IMR-90 (cell line): Measurements from ENCODE around the gene GPR152.

ENCODE experiments used
- BHLHE40 ChIP-seq: fragments of 150-350 bp; IDR thresholded peaks from 2 replicates; pipeline ENCODE4 v1.6.1; 2016; ENCODE audit warnings: mild to moderate bottlenecking, low read depth, low read length
- CEBPB ChIP-seq: IDR thresholded peaks from 2 replicates; pipeline ENCODE4 v1.6.1; 2012; ENCODE audit warnings: low read depth, low read length, improper control_type of control experiment
- TF ChIP-seq, protein P1 (sequence below): conservative IDR thresholded peaks from 2 replicates; pipeline ENCODE4 v1.5.1; 2012; ENCODE audit warnings: mild to moderate bottlenecking, low read depth, low read length, improper control_type of control experiment

DNA sequence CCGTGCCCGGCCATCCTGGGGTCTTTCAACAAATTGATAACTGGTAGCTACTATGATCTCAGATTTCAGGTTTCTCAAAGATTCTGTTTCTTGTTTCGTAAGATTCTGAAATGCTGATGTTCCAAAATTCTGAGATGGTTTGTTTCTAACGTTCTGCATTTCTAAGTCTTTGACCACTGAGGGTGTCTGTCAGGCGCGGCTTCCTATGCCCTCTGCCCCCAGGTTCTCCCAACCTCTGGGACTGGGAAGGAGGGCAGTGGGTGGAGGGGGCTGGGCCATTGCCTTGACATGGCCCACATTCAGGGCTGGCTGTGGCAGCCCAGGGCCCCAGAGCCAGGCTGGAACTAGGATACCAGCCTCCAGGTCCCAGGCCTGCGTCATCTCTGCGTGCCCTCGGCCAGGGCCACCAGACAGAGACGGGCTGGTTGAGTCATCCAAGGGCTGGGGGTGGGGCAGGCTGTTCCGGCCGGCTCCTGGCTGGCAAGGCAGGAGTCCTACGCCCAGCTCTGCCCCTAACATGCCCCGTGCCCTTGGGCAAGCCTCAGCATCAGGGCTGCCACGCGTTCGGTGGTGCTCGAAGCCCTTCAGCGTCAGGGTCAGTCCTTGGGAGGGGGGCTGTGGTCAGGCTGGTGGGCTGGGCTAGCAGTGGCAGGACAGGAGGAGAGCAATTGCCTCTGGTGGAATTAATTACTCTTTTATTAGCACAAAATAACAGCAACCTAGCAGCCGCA, 11.3 kb upstream of the GPR152 start:
- TF ChIP-seq, protein P1, sequence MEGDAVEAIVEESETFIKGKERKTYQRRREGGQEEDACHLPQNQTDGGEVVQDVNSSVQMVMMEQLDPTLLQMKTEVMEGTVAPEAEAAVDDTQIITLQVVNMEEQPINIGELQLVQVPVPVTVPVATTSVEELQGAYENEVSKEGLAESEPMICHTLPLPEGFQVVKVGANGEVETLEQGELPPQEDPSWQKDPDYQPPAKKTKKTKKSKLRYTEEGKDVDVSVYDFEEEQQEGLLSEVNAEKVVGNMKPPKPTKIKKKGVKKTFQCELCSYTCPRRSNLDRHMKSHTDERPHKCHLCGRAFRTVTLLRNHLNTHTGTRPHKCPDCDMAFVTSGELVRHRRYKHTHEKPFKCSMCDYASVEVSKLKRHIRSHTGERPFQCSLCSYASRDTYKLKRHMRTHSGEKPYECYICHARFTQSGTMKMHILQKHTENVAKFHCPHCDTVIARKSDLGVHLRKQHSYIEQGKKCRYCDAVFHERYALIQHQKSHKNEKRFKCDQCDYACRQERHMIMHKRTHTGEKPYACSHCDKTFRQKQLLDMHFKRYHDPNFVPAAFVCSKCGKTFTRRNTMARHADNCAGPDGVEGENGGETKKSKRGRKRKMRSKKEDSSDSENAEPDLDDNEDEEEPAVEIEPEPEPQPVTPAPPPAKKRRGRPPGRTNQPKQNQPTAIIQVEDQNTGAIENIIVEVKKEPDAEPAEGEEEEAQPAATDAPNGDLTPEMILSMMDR = no peak
- TF ChIP-seq CEBPB (no peak), BHLHE40 (no peak)
